HFF-Myc (cell line): Measurements from ENCODE around the gene TMTC4.

Experiments used
- DNase-seq: peaks from one replicate; pipeline ENCODE4 v3.0.0-alpha.2; 2011; ENCODE audit warnings: low read depth; ENCODE audit errors: extremely low read depth
- H3K4me3 ChIP-seq: replicated peaks from 2 replicates; pipeline ENCODE4 v1.5.1; 2011; ENCODE audit warnings: low read depth, mild to moderate bottlenecking, control low read depth, low read length
- TF ChIP-seq, protein P1 (sequence below): IDR thresholded peaks from 2 replicates; pipeline ENCODE4 v1.5.1; 2012; ENCODE audit warnings: mild to moderate bottlenecking, low read depth, low read length, control low read depth; ENCODE audit errors: missing control alignments

TMTC4 gene

DNA sequence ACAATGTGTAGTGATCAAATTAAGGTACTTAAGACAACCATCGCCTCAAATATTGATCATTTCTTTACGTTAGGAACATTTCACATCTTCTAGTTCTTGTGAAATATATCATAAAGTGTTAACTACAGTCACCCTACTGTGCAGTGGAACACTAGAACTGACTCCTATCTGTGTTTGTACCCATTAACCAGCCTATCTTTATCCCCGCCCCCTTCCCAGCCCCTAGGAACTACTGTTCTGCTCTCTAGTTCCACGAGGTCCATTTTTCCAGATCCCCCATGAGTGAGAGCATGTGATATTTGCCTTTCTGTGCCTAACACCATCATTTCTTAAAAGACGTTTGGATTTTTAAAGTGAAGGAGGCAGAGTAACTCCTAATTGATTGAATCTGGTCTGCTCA is 61.6 kb downstream of the TMTC4 start:
- TF ChIP-seq, protein P1, sequence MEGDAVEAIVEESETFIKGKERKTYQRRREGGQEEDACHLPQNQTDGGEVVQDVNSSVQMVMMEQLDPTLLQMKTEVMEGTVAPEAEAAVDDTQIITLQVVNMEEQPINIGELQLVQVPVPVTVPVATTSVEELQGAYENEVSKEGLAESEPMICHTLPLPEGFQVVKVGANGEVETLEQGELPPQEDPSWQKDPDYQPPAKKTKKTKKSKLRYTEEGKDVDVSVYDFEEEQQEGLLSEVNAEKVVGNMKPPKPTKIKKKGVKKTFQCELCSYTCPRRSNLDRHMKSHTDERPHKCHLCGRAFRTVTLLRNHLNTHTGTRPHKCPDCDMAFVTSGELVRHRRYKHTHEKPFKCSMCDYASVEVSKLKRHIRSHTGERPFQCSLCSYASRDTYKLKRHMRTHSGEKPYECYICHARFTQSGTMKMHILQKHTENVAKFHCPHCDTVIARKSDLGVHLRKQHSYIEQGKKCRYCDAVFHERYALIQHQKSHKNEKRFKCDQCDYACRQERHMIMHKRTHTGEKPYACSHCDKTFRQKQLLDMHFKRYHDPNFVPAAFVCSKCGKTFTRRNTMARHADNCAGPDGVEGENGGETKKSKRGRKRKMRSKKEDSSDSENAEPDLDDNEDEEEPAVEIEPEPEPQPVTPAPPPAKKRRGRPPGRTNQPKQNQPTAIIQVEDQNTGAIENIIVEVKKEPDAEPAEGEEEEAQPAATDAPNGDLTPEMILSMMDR = no peak
- H3K4me3 ChIP-seq = no peak overlapping the region
- DNase-seq = no peak

DNA sequence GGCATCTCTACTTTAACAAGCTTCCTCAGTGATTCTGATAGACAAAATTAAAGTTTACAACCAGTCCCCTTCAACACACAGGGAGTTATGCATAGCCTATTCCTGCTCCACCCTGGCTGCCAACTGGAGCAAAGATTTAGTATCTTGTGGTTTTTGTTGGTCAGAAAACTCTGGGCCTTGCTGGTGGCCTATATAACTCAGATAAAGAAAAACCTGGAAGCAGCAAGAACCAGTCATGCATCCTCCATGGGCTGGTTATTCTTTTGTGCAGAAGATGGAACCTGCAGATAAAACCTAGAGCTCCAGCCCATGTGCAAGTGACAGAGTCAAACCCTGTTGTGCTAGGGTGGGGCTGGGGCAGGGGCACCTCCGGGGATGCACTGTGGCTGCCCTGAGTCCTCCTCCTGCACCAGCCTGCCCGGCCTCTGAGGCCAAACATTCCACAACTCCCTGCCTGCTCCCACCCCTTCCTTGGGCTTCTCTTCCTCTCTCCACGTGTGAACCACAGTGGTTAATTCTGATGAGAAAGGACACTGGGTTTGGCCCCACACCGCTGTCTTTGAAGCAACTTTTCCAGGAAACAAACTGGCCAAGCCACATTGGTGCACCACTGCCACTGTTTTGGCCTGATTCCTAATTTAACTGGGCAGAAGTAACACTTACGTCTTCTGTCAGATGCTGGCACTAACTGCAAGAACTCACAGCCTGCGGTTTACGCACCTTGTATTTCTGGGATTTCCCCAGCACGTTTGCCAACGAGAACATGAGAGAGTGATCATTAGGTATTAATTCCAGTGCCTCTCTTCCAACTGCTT is 62.7 kb downstream of the TMTC4 start:
- no peak for DNase-seq
- no peak overlapping the region for H3K4me3 ChIP-seq
- TF ChIP-seq, protein P1 = no peak

DNA sequence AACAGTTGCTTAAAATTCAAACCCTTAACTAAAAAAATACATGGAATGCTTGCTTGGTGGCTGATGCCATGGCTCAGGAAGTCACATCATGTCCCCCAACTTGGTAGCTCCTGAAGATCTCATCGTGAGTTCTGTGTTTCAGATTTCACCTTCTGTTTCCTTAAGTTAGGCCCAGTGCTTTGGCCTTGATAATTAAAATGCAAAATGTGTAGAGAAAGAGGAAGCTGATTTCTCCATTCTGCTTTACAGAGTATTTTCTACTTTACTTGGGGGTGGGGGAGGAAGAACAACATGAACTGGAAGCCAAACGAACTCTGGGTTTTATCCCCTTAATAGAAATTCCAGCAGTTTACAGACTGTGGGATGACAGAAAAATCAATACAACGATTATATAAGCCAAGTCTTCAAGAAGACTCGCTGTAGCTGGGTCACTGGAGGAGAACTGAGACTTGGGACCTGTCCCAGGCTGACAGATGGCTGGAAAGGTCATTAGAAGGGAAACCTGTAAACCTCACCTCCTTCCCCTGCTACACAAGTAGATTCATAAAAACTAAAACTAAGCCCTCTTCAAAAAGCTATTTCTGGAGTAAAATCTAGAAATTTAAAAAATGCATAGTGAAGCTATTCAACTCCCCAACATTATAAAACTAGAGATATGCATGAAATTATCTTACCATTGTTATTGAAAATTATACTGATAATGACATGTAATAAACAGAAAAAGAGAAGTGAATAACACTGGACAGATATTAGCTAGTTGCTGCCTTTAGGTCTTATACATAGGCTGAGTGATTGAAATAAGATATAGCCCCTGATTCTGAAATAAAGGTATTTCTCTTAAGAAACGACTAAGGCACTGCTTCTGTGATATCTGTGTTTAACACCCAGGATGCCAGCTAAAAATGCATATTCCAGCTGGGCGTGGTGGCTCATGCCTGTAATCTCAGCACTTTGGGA is 63.9 kb downstream of the TMTC4 start:
- TF ChIP-seq, protein P1 = no peak
- no peak overlapping the region for H3K4me3 ChIP-seq
- no peak for DNase-seq

DNA sequence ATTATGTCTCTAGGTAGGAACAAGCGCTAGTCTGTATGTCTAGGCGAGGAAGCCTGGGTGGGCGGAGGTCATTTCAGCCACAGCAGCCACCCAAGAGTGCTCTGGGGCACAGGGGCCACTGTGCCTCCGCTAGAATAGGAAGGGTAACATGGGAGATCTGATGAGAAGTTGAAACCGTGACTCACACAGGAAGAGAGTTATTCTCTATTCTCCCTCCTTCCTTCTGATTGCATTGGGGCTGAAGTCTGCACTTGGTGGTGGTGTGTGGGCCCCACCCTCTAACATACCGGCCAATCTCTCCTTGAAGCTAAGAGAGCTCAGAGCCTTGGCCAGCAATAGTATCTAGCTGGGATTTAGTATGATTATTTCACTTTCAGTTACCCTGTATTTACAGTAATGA is 65.7 kb downstream of the TMTC4 start:
- no peak for DNase-seq
- TF ChIP-seq, protein P1 = no peak
- no peak overlapping the region for H3K4me3 ChIP-seq

DNA sequence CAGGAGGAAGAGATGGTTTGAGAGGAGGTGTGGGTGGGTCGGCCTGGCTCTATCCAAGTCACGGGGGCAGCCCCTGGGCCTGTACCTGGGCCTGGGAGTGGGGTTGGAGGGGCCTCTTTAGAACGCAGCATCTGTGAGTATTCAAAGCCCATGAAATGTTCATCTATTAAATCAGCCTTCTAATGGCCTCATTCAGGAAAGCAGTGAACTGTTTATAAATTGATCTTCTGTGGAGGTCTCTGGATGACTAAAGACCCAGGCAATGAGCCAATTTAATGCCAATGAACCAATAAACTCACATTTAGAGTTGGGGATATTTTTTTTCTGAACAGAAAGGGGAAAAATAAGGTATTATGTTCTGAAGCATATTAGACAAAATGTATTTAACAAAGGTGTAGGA is 66.1 kb downstream of the TMTC4 start:
- H3K4me3 ChIP-seq = no peak overlapping the region
- DNase-seq = no peak
- TF ChIP-seq, protein P1 = no peak

DNA sequence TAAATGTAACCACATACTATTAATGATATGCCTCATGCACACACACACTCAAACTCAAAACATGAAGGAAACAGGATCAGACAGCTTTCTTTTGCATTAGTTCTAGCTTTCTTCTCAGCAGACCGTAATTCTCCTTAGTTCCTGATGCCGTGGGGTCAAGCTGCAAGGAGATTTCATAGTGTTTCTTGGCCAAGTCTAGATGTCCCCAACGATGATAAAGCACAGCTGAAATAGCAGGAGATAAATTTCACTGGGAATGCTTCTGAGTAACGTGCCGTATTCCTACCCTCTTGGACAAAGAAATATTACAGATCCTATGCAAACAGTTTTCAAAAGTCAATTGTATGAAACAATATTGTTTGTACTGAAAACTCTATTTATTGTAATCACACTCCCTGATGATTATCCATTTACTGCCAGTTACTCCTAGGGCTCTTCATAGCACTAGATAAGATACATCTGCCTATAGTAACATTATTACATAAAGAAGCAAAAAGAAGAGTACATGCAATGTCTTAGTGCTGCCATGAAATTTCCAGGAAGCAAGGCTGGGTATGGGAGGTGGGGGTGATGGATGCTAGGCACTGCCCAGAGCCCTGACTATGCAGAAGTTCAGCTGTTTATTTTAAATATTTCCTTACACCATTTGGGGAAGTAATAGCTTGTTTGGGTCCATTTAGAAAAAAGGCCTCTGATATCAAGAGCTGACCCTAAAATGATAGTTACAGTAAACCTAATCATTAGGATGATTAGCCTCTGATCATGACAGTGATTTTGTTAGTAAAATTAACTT is 69.5 kb downstream of the TMTC4 start:
- TF ChIP-seq, protein P1 = no peak
- DNase-seq = no peak
- H3K4me3 ChIP-seq = no peak overlapping the region
